ENCODE measurements around the gene ROM1.

The ROM1 gene

DNA sequence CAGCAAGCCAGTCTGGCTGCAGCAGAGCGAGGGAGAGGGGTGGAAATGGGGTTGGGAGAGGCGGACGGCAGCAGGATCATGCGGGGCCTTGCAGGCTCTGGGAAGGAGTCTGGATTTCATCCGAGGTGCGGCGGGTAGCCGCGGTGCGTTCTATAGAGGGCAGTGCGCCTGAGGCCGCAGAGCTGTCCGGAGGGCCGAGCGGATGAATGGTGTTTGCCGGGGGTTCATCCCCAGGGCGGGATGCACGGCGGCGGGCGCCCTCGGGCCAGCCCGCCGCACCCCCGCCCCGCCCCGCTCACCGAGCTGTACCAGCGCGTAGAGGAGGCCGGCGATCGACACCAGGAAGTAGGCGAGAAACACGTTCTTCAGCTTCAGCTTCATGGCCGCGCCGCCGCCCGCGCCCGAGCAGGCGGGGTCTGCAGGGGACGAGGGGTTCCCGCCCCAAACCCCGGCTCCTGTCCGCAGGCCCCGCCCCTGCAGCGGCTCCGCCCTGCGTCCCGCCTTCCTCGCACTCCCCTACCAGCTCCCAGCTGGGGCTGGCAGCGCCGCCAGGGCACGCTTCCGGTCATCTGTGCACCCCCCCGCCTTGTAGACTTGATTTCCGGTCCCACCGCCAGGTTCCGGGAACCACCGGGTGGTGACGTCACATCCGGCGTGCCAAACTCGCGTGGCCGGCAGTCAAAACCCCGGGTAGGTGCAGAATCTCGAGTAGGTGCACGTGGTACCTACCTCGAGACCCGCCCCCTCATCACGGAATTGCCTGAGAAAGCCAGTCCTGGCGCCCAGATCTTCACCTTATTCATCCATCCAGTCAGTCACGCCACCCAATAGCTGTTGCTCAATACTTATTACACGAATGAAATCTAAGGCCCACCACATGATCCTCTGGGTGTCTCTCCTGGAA lies 8.8 kb downstream of the ROM1 start, which contains the start of gene B3GAT3:
TSS of gene B3GAT3 (minus strand) at position 420 of the 904 bp plus-strand sequence. CDS start at position 381, 39 bp downstream.
- peak; percentile 98 to 99 for DNase-seq (ENCODE audit: low read depth in 2 of 2)
- peak within 1 kb of the TSS; percentile 62 to 79 for H3K4me3 ChIP-seq (replicated peaks in 1 of 2; ENCODE audit: low read depth in 2 of 2, low read length in 2 of 2)
- TF ChIP-seq, protein P1, sequence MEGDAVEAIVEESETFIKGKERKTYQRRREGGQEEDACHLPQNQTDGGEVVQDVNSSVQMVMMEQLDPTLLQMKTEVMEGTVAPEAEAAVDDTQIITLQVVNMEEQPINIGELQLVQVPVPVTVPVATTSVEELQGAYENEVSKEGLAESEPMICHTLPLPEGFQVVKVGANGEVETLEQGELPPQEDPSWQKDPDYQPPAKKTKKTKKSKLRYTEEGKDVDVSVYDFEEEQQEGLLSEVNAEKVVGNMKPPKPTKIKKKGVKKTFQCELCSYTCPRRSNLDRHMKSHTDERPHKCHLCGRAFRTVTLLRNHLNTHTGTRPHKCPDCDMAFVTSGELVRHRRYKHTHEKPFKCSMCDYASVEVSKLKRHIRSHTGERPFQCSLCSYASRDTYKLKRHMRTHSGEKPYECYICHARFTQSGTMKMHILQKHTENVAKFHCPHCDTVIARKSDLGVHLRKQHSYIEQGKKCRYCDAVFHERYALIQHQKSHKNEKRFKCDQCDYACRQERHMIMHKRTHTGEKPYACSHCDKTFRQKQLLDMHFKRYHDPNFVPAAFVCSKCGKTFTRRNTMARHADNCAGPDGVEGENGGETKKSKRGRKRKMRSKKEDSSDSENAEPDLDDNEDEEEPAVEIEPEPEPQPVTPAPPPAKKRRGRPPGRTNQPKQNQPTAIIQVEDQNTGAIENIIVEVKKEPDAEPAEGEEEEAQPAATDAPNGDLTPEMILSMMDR (IDR thresholded peaks at IDR 0.05; ENCODE audit: low read depth, low read length): no peak

DNA sequence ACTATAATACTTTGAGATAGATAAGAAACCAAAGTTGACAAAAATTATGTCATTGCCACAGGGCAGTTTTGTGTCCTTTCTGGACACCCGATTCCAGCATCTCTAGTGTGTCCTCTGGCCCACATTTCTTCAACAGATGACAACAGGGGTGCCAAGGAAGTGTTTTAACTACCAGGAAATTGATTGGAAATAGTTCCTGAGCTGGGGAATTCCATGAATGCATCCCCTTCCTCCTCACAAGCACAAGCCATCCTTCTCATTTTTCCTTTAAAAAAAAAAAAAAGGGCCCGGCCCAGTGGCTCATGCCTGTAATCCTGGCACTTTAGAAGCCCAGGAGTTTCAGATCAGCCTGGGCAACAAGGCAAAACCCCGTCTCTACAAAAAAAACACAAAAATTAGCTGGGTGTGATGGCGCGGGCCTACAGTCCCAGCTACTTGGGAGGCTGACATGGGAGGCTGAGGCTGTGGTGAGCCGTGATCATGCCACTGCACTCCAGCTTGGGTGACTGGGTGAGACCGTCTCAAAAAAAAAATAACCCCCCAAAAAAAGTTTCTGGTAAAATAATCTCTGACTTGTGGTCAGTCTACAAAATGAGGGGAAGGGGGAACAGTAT lies 9.5 kb downstream of the ROM1 start:
- no peak overlapping the region for H3K4me3 ChIP-seq (replicated peaks in 1 of 2; ENCODE audit: low read depth in 2 of 2, low read length in 2 of 2)
- DNase-seq (ENCODE audit: low read depth in 2 of 2): no peak
- TF ChIP-seq, protein P1 (IDR thresholded peaks at IDR 0.05; ENCODE audit: low read depth, low read length): no peak

DNA sequence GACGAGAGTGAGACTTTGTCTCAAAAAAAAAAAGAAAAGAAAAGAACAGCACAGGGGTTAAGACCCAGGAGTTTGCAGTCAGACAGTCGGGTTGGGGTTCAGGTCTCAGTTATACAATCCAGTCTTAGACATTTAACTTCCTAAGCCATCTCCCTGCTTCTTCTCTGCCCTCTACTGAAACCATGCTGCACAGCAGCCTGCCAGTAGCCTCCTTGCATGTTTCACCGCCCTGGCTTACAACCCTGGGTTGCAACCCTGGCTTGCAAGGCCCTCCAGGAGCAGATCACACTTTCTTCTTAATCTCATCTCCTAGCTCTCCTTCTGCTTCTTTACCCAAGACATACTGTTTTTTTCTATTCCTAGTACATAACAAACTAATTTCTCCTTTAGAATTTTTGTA lies 14.7 kb downstream of the ROM1 start:
- H3K4me3 ChIP-seq (replicated peaks in 1 of 2; ENCODE audit: low read depth in 2 of 2, low read length in 2 of 2): no peak overlapping the region
- TF ChIP-seq, protein P1 (IDR thresholded peaks at IDR 0.05; ENCODE audit: low read depth, low read length): no peak
- peak in 1 of 2 donors; percentile 32 for DNase-seq (ENCODE audit: low read depth in 2 of 2)

DNA sequence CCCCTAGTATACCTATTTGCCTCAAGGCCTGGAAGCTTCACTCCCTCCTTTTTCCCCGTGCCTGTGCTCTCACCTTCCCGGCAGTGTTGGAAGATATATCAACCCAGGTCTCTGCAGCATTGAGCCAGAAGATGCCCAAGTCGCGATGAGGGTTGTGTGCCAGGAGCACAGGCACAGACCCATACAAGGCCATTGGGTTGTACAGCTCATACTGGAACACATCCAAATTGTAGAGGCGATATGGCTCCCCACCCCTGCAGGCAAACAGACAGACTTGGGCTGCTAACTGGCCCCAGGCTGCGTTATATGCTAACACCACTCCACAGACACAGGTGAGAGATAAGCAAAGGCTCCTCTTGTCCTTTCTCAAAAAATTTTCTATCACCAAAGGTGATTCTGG lies 19.4 kb downstream of the ROM1 start:
- TF ChIP-seq, protein P1 (IDR thresholded peaks at IDR 0.05; ENCODE audit: low read depth, low read length): no peak

DNA sequence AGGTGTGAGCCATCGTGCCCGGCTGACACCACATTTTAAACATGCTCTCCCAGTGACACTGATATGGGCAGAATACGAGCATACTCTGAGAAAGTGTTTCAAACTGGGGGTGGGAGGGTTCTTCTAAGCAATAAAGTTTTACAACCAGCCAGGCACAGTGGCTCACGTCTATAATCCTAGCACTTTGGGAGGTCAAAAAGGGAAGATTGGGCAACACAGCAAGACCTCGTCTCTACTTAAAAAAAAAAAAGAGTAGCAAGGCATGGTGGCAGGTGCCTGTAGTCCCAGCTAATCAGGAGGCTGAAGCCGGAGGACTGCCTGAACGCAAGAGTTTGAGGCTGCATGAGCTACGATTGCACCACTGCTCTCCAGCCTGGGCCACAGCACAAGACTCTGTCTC lies 31.2 kb downstream of the ROM1 start:
- no peak for DNase-seq (ENCODE audit: low read depth in 2 of 2)
- TF ChIP-seq, protein P1 (IDR thresholded peaks at IDR 0.05; ENCODE audit: low read depth, low read length): no peak
- H3K4me3 ChIP-seq (replicated peaks in 1 of 2; ENCODE audit: low read depth in 2 of 2, low read length in 2 of 2): no peak overlapping the region

More for the DNA sequence above, 19.4 kb downstream of the ROM1 start:
- no peak for DNase-seq (ENCODE audit: low read depth in 2 of 2)
- no peak overlapping the region for H3K4me3 ChIP-seq (replicated peaks in 1 of 2; ENCODE audit: low read depth in 2 of 2, low read length in 2 of 2)

DNA sequence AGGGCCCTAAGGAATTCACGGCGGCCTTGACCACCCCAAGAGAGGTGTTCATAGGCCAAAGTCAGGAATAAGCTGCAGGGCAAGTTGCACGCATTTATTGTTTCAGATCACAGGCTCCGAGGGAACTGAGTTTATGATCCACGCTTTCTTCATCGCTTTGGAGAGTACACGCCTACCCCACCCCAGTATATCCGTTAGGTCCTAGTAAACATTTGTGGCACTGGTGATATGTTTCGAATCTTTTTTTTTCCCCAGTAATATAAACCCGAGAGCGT lies 32.6 kb downstream of the ROM1 start:
- peak in 1 of 2 donors; percentile 10 for DNase-seq (ENCODE audit: low read depth in 2 of 2)
- peak overlapping the region; percentile 83 to 86 for H3K4me3 ChIP-seq (replicated peaks in 1 of 2; ENCODE audit: low read depth in 2 of 2, low read length in 2 of 2)
- TF ChIP-seq, protein P1 (IDR thresholded peaks at IDR 0.05; ENCODE audit: low read depth, low read length): no peak

Data from cardiac fibroblast (primary cell).